ENCODE measurements around the gene IFNL1.
A peak's percentile ranks its signal among the peaks of the same experiment; 100 is the strongest.
"Not testable (repeated sequence)": the region's sequence is repeated elsewhere in the genome, so short reads cannot be mapped to it uniquely, and the experiment has no call there.

The IFNL1 gene

GRCh38 chr19:39270036-39270871 lies 26.0 kb upstream of the IFNL1 start:
- DNase-seq (ENCODE audit: low read depth): no peak

- not testable (repeated sequence) for DNase-seq (ENCODE audit: low read depth)
These were observed 22.3 kb upstream of the IFNL1 start for GRCh38 chr19:39273859-39274258.

- no peak for DNase-seq (ENCODE audit: low read depth)
These were observed 20.6 kb upstream of the IFNL1 start for GRCh38 chr19:39275578-39275977.

GRCh38 chr19:39276740-39277139 lies 19.5 kb upstream of the IFNL1 start:
- no peak for DNase-seq (ENCODE audit: low read depth)

GRCh38 chr19:39277598-39277997 lies 18.6 kb upstream of the IFNL1 start:
- no peak for DNase-seq (ENCODE audit: low read depth)

GRCh38 chr19:39282021-39282420 lies 14.2 kb upstream of the IFNL1 start:
- DNase-seq (ENCODE audit: low read depth): no peak

- DNase-seq (ENCODE audit: low read depth): no peak
These were observed 12.2 kb upstream of the IFNL1 start for GRCh38 chr19:39284032-39284431.

- DNase-seq (ENCODE audit: low read depth): no peak
These were observed 2.8 kb upstream of the IFNL1 start for GRCh38 chr19:39293394-39293793.

- DNase-seq (ENCODE audit: low read depth): no peak
These were observed 699 bp downstream of the IFNL1 start for GRCh38 chr19:39296906-39297305.

- peak; percentile 38 for DNase-seq (ENCODE audit: low read depth)
These were observed 1.9 kb downstream of the IFNL1 start for GRCh38 chr19:39297931-39298634.

GRCh38 chr19:39299404-39299803 lies 3.2 kb downstream of the IFNL1 start:
- DNase-seq (ENCODE audit: low read depth): no peak

GRCh38 chr19:39299832-39300231 lies 3.6 kb downstream of the IFNL1 start:
- no peak for DNase-seq (ENCODE audit: low read depth)

- DNase-seq (ENCODE audit: low read depth): no peak
These were observed 4.8 kb downstream of the IFNL1 start for GRCh38 chr19:39301021-39301420.

- no peak for DNase-seq (ENCODE audit: low read depth)
These were observed 5.4 kb downstream of the IFNL1 start for GRCh38 chr19:39301562-39301961.

- no peak for DNase-seq (ENCODE audit: low read depth)
These were observed 7.4 kb downstream of the IFNL1 start for GRCh38 chr19:39303373-39304184.

GRCh38 chr19:39304185-39304513 lies 7.9 kb downstream of the IFNL1 start:
- no peak for DNase-seq (ENCODE audit: low read depth)

- DNase-seq (ENCODE audit: low read depth): no peak
These were observed 8.7 kb downstream of the IFNL1 start for GRCh38 chr19:39304701-39305571.

- DNase-seq (ENCODE audit: low read depth): no peak
These were observed 9.9 kb downstream of the IFNL1 start for GRCh38 chr19:39306075-39306474.

- DNase-seq (ENCODE audit: low read depth): no peak
These were observed 11.0 kb downstream of the IFNL1 start for GRCh38 chr19:39307046-39307821.

- no peak for DNase-seq (ENCODE audit: low read depth)
These were observed 11.8 kb downstream of the IFNL1 start for GRCh38 chr19:39307822-39308530.
